NCI-H345 treated with DMSO at 0.1 percent for 48 hours (cell line): ENCODE data around the gene ACSM6.

Experiments
- DNase-seq: peaks from one replicate; lab custom pipeline; 2025; ENCODE audit not compliant: unreplicated experiment; lab: John Stamatoyannopoulos, UW

ACSM6 gene

GRCh38 chr10:95266674-95267095, 72.6 kb downstream of the ACSM6 start:
- DNase-seq = no peak

- no peak for DNase-seq
These were observed 73.2 kb downstream of the ACSM6 start for GRCh38 chr10:95267251-95267650.

GRCh38 chr10:95268438-95268837, 74.4 kb downstream of the ACSM6 start:
- DNase-seq = no peak

GRCh38 chr10:95273393-95274312, 79.6 kb downstream of the ACSM6 start:
- DNase-seq = no peak

GRCh38 chr10:95275726-95276366, 81.8 kb downstream of the ACSM6 start:
- no peak for DNase-seq

- DNase-seq = no peak
These were observed 82.5 kb downstream of the ACSM6 start for GRCh38 chr10:95276367-95277200.

- DNase-seq = no peak
These were observed 83.1 kb downstream of the ACSM6 start for GRCh38 chr10:95277201-95277570.

- no peak for DNase-seq
These were observed 83.6 kb downstream of the ACSM6 start for GRCh38 chr10:95277614-95278013.
